ENCODE results near the gene ABI3BP. TPM values are rescaled to one million over a fixed set of nuclear protein-coding genes. Genes with fewer than 3 reads are reported as not detected.

Gene ABI3BP
- total RNA-seq, 1 donor from 2014 or later: 23.6 TPM

DNA sequence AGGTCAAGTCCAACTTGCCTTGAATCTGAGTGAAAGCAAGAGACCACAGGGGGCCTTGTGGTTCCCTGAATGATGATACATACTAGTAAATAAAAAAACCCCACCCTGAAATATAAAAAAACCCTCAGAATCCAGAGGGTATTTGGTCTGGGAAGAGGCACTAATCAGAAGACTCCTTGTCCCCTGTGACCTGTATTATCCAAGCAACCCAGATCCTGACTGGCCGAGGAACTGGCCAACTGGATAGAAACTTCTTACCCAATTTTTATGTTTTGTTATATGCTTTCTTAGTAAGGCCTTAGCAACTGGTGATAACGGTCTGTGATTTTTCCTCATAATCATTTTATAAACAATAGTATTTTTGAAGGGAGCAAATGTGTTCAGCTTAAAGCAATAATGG lies 17.5 kb downstream of the ABI3BP start:
- DNase-seq: no peak
- H3K4me3 ChIP-seq: no peak overlapping the region
- TF ChIP-seq, protein P1, sequence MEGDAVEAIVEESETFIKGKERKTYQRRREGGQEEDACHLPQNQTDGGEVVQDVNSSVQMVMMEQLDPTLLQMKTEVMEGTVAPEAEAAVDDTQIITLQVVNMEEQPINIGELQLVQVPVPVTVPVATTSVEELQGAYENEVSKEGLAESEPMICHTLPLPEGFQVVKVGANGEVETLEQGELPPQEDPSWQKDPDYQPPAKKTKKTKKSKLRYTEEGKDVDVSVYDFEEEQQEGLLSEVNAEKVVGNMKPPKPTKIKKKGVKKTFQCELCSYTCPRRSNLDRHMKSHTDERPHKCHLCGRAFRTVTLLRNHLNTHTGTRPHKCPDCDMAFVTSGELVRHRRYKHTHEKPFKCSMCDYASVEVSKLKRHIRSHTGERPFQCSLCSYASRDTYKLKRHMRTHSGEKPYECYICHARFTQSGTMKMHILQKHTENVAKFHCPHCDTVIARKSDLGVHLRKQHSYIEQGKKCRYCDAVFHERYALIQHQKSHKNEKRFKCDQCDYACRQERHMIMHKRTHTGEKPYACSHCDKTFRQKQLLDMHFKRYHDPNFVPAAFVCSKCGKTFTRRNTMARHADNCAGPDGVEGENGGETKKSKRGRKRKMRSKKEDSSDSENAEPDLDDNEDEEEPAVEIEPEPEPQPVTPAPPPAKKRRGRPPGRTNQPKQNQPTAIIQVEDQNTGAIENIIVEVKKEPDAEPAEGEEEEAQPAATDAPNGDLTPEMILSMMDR (IDR thresholded peaks at IDR 0.05; ENCODE audit: borderline replicate concordance): no peak
- peak overlapping the region; percentile 33 for H3K27ac ChIP-seq (replicated peaks)
- intact Hi-C loops (cut with micrococcal nuclease): no loop called here
- no peaks in the 10 kb centered on the region for H3K27me3 ChIP-seq (ENCODE audit: low read depth)
- H3K9me3 ChIP-seq (replicated peaks): peaks cover 8% of the 10 kb centered on the region
- H3K4me1 ChIP-seq: peaks cover 11% of the 10 kb centered on the region
- H3K36me3 ChIP-seq: no peaks in the 10 kb centered on the region

DNA sequence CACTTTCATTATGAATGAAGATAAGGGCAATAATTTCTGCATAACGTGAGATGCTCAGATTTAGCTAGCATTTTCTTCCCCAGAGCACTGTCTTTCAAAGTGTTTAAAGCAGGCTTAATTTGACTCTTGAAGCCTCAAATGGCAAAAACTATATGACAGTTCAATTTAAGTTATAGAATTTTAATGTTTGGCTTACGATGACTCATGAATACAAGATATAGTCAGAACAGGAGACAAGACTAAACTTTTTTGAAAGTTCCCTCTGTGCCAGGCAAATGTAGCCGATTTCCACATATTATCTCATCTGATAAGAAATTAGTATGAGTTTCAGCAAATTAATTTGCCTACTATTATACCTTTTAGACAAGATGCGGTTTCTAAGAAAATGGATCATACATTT lies 19.6 kb downstream of the ABI3BP start:
- Histone ChIP-seq H3K27ac (replicated peaks) (no peak overlapping the region), H3K4me1 (peaks cover 9% of the 10 kb centered on the region)
- intact Hi-C loops (cut with micrococcal nuclease): no loop called here

DNA sequence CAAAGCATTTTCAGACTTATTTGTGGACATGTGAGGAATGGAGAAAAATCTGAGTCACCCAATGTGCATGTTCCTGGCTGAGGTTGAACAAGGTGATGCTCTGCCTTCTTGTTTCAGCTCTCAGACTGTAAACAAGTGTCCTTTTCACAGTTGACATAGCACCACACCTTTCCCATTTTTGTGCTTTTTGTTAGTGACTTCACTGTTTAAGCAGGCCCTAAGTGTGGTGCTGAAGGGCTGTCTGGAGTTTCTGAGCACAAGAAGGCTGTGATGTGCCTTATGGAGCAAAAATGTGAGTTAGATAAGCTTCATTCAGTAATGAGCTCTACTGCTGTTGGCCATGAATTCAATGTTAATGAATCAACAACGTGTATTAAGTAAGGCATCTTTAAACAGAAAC lies 20.4 kb downstream of the ABI3BP start:
- DNase-seq: no peak

More for the DNA sequence above, 19.6 kb downstream of the ABI3BP start:
- TF ChIP-seq, protein P1 (IDR thresholded peaks at IDR 0.05; ENCODE audit: borderline replicate concordance): no peak
- Histone ChIP-seq H3K9me3 (replicated peaks) (peaks cover 8% of the 10 kb centered on the region), H3K36me3 (no peaks in the 10 kb centered on the region), H3K4me3 (no peak overlapping the region), H3K27me3 (ENCODE audit: low read depth) (no peaks in the 10 kb centered on the region)
- no peak for DNase-seq

DNA sequence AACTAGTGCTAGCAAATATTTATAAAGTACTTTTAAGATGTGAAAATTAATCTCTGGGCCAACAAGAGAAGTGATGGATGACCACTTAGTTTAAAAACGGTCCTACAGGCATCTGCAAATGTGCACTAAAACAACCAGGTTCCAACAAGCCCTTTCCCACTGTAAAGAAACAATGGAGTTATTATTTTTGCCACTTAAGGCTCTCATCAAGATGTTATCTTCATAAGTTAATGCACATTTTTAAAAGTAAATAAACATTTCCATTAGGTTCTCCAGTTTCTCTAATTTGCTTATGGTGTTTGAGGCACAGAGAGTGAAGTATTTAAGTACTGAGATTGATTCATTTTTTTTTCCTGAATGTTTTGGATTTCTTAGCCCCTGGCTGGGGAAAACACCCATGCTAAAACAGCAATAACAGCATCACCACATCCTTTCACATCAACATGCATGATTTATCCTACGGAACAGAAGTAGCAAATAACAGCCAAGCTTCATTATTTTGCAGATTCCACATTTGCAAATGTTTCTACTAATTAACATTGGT lies 20.8 kb downstream of the ABI3BP start:
- H3K4me3 ChIP-seq: no peak overlapping the region
- H3K36me3 ChIP-seq: no peaks in the 10 kb centered on the region
- no peaks in the 10 kb centered on the region for H3K27me3 ChIP-seq (ENCODE audit: low read depth)
- no peaks in the 10 kb centered on the region for H3K4me1 ChIP-seq
- TF ChIP-seq, protein P1 (IDR thresholded peaks at IDR 0.05; ENCODE audit: borderline replicate concordance): no peak
- no peak for DNase-seq
- intact Hi-C loops (cut with micrococcal nuclease): no loop called here
- no peak overlapping the region for H3K27ac ChIP-seq (replicated peaks)
- H3K9me3 ChIP-seq (replicated peaks): peaks cover 7% of the 10 kb centered on the region

More for the DNA sequence above, 20.4 kb downstream of the ABI3BP start:
- peaks cover 2% of the 10 kb centered on the region for H3K4me1 ChIP-seq
- no peaks in the 10 kb centered on the region for H3K27me3 ChIP-seq (ENCODE audit: low read depth)
- no peak overlapping the region for H3K27ac ChIP-seq (replicated peaks)
- intact Hi-C loops (cut with micrococcal nuclease): no loop called here
- no peak overlapping the region for H3K4me3 ChIP-seq
- TF ChIP-seq, protein P1 (IDR thresholded peaks at IDR 0.05; ENCODE audit: borderline replicate concordance): no peak
- H3K36me3 ChIP-seq: no peaks in the 10 kb centered on the region
- peaks cover 8% of the 10 kb centered on the region for H3K9me3 ChIP-seq (replicated peaks)

DNA sequence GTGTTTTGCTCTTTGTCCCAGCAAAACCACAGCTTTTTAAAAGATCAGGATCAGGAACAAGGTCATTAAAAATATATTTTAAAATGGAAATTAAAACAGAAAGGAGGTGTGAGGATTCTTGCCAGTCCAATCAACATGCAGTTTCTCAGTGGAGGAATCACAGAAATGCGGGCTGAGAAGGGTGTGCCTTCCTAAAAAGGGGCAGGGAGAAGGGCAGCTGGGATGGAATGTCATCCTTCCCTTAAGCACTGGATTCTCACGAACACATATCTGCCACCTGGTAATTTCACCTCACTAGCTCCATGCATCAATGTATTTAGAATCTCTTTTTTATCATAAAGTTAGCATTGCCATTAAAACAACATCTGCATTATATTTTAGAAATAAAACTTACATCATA lies 21.4 kb downstream of the ABI3BP start:
- intact Hi-C loops (cut with micrococcal nuclease): no loop called here
- Histone ChIP-seq H3K36me3 (no peaks in the 10 kb centered on the region), H3K9me3 (replicated peaks) (peaks cover under 1% of the 10 kb centered on the region), H3K27ac (replicated peaks) (no peak overlapping the region), H3K4me3 (no peak overlapping the region), H3K4me1 (no peaks in the 10 kb centered on the region), H3K27me3 (ENCODE audit: low read depth) (no peaks in the 10 kb centered on the region)
- DNase-seq: no peak
- TF ChIP-seq, protein P1 (IDR thresholded peaks at IDR 0.05; ENCODE audit: borderline replicate concordance): no peak
